Measurements from ENCODE around the gene ZNF280A. TPM values are rescaled to one million over a fixed set of nuclear protein-coding genes. Genes with fewer than 3 reads are reported as not detected.

ZNF280A gene
- total and polyA plus RNA-seq, 2 of the 8 experiments (the other 6 are each of a cell fraction or from before 2014, with no cell fraction given), result 0.09 to 0.61 TPM

DNA sequence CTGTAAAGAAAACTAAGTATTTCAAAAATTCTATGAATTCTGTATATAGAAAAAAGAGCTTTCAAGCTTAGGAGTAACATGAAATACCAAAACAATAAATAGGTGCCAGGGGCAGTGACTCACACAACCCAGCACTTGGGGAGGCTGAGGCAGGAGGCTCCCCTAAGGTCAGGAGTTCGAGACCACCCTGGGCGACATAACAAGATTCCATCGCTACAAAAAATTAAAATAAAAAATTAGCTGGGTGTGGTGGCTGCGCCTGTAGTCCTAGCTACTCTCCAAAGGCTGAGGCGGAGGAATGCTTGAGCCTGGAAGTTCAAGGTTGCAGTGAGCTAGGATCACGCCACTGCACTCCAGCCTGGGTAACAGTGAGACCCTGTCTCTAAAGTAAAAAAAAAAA lies 33.0 kb downstream of the ZNF280A start (continued):
- TF ChIP-seq BRCA1 (IDR thresholded peaks at IDR 0.05; ENCODE audit: low read depth, low read length) (no peak), NANOG (IDR thresholded peaks at IDR 0.05; ENCODE audit: insufficient read depth, low read depth, low read length, poor library complexity, severe bottlenecking) (no peak), JUND (IDR thresholded peaks at IDR 0.05; ENCODE audit: low read length) (no peak), EGR1 (IDR thresholded peaks at IDR 0.05; ENCODE audit: borderline replicate concordance, low read depth, low read length) (no peak)
- TF ChIP-seq, protein P1, sequence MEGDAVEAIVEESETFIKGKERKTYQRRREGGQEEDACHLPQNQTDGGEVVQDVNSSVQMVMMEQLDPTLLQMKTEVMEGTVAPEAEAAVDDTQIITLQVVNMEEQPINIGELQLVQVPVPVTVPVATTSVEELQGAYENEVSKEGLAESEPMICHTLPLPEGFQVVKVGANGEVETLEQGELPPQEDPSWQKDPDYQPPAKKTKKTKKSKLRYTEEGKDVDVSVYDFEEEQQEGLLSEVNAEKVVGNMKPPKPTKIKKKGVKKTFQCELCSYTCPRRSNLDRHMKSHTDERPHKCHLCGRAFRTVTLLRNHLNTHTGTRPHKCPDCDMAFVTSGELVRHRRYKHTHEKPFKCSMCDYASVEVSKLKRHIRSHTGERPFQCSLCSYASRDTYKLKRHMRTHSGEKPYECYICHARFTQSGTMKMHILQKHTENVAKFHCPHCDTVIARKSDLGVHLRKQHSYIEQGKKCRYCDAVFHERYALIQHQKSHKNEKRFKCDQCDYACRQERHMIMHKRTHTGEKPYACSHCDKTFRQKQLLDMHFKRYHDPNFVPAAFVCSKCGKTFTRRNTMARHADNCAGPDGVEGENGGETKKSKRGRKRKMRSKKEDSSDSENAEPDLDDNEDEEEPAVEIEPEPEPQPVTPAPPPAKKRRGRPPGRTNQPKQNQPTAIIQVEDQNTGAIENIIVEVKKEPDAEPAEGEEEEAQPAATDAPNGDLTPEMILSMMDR (IDR thresholded peaks at IDR 0.05; ENCODE audit: control extremely low read depth in 1 of 3, insufficient read depth in 1 of 3, low read depth in 1 of 3, low read length in 3 of 3), result no peak

All from H1 (cell line).